CD4-positive, alpha-beta T cell treated with Interleukin-15 for 1 hour (primary cell): ENCODE data around the gene PPARD.
"Not testable (repeated sequence)": the region's sequence is repeated elsewhere in the genome, so short reads cannot be mapped to it uniquely, and the experiment has no call there.

Experiments
- DNase-seq: peaks from one replicate; pipeline ENCODE4 v3.0.0-alpha.2; 2020

The PPARD gene

GRCh38 chr6:35388030-35388429, 45.7 kb downstream of the PPARD start:
- DNase-seq, result no peak

DNA sequence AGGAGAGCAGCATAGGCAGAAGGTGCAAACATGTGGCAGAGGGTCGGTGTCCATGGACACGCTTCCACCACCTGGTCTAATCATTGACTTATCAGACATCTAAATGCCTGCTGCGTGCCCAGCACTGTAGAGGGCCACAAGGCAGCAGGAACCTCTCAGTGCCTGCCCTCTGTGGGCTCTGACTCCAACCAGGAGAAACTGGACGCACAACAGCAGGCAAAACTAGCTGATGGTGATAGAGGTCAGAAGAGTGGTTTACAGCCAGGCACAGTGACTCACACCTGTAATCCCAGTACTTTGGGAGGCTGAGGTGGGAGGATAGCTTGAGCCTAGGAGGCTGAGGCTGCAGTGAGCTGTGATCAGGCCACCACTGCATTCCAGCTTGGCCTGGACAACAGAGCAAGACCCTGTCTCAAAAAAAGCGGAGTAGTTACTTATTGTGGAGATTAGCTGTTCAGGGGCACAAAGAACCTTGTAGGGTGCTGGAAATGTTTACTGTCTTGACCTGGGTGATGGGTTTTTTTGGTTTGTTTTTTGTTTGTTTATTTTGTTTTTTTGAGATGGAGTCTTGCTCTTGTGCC, 46.5 kb downstream of the PPARD start:
- DNase-seq, result no peak

GRCh38 chr6:35389386-35389785, 47.0 kb downstream of the PPARD start:
- DNase-seq, result not testable (repeated sequence)

- DNase-seq, result no peak
Observed at GRCh38 chr6:35391240-35391968, 49.0 kb downstream of the PPARD start.

DNA sequence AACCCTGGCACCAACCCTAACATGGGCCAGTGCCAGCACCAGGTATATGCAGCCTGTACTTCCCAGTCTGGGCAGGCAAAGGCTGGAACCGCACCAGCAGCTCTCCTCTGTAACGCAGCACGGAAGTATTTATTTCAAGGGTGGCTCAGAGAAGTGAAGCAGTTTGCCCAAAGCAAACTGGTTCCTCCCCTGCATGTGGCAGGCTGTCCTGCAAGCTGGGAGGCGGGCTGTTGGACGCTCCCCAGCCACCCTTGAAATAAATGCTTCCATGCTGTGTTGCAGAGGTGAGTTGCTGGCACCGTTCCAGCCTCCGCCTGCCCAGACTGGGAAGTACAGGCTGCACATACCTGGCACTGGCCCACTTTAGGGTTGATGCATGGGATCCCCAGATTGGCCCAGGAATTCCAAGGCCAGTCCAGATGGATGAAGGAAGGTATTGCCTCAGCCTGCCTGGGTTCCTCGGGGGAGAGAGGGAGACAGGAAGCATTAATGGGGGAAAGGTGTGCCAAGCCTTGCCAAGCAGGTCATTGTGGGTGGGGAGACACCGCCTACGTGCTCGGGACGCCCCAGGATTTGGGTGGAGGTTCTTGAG, 49.8 kb downstream of the PPARD start:
- no peak for DNase-seq

DNA sequence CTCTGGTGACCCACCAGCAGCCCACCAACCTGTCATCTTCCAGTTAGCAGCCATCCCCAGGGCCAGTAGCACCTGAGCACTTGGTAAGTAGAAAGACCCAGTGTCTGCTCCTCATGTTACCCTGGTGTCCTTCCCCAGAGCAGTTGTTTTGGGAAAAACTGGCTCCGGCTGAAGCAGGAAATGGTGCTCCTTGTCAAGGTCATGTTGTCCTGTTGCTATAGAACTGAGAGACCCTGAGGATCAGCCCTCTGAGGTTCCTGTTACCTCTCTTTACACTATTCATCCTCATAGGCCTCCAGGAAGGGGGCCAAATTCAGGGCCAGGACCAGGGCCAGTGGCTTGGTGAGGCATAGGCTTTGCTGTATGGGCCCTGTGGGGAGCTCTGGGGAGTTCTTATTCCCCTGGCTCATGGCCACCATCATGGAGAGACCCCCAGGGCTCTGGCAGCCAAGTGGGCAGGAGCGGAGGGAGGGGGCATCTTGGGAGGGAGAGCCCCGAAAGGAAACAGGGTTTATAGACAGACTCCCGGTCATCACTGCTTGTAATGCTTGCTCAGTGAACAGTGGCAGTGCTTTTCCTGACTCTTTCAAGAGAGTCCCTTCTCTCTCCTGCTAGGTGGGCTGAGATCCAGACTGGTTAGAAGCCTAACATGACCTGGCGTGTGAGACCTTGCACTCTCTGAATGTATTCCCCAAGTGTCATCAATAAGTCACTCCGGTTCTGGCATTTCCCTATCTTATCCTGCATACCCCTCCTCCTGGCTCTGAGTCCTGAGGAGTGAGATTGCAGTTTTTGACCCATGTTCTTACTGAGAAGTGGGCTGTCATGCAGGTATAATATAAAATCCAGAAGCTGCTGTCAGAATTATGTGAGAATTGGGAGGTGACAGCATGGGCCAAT, 50.7 kb downstream of the PPARD start:
- DNase-seq, result no peak

DNA sequence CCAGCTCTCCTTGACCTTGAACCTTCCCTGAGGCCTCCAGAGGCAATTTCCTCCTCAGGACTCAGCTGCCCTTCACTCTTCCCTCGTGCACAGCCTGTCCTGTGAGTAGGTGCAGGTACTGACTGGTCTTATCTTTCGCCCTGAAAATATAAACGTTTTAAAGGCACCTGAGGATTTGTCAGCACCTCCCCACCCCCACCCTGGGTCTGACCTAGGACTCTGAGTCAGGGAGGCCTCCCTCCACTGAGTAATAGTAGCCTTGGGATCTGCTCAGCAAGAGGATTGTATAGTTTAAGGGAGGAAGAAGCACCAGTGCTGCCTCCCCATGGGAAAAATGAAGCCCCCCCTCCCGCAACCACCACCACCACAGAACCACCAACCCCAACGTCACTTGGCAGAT, 54.6 kb downstream of the PPARD start:
- DNase-seq, result no peak

DNA sequence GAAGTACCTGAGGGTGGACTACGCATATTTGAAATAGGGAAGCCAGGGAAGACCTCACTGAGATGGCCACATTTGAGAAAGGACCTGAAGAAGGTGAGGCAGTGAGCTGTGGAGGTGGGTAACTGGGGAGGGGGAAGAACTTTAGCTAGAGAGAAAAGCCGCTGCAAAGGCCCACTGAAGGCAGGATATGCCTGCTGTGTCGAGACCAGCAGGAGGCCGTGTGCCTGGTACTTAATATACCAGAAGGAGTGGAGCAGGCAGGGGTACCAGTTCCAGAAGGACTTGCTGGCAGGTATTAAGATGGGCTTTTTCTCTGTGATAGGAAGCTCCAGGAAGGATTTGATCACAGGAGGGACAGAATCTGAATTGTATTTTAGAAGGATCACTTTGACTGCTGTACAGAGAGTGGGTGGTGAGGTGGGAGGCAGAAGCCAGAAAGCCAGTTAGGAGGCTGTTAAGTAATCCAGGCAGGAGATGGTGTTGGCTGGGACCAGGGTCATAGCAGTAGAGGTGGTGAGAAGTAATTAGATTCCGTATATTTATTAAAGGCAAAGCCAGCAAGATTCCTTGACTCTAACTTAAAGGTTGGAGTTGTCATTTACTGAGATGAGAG, 55.6 kb downstream of the PPARD start:
- no peak for DNase-seq

DNA sequence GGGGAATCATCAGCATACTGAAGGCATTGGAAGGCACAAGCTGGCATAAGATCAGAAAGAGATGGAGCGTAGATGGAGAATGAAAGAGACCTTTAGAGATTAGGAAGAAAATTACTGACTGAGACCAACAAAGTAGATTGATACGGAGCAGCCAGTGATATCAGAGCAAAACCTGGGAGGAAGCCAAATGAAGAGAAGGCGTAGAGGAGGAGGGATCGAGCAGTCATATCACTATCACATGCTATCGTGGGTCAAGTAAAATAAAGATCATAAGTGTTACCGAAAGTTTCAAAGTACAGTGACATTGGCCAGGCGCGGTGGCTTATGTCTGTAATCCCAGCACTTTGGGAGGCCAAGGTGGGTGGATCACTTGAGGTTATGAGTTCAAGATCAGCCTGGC, 56.2 kb downstream of the PPARD start:
- DNase-seq, result no peak

DNA sequence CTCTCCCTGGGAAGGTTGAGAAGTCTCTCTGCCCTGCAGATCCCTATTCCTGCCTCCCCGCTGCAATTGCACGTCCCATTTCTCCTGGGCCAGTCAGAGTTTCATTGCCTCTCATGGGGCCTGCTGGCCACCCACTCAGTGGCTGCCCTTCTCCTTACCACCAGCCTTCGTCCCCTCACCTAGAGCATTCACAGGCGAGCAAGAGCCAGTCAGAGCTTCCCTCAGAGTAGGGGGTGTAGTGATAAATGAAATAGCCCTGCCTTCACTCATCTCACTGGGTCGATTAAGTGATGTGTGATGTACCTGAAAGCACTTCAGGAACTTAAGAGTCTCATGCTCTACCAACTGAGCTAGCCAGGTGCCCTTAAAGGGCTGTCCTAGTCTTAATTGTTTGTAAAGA, 57.8 kb downstream of the PPARD start:
- DNase-seq, result no peak

DNA sequence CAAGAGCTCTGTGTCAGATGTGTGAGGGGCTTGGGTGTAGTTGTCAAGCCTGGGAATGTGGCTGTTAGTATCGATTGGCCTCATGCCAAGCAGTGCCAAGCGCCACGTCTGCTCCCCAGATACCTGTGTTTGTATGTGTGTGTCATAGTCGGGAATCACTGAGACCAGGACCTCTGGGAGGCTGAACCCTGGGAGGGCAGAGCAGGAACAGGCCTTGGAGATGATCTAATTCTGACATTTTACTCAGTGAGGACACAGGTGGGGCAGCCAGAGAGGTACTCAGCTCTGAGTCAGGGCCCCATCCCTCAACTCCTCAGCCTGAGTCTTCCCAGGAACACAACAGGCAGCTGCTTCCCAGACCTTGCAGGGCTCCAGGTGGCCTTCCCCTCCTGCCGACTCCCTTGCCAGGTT, 58.5 kb downstream of the PPARD start:
- DNase-seq, result no peak

- no peak for DNase-seq
Observed at GRCh38 chr6:35401514-35401913, 59.2 kb downstream of the PPARD start.

GRCh38 chr6:35402136-35402855, 59.9 kb downstream of the PPARD start:
- no peak for DNase-seq

DNA sequence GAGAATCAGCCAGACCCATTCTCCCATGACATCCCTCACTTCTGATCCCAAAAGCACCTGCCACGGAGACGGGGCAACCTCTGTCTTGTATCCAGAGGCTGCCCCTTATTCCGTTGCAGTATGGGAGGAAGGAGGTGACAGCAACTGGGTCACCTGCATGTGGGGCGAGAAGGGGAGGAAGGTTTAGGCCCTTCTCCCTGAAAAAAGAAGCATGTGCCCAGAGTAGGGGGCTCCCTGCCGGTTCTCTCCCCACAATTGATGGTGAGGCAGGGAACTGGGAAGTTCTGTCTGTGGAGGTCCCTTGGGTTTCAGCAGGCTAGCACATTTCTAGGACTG, 60.5 kb downstream of the PPARD start:
- DNase-seq, result no peak

- no peak for DNase-seq
Observed at GRCh38 chr6:35403544-35404442, 61.4 kb downstream of the PPARD start.

GRCh38 chr6:35406711-35407485, 64.5 kb downstream of the PPARD start:
- DNase-seq, result no peak

DNA sequence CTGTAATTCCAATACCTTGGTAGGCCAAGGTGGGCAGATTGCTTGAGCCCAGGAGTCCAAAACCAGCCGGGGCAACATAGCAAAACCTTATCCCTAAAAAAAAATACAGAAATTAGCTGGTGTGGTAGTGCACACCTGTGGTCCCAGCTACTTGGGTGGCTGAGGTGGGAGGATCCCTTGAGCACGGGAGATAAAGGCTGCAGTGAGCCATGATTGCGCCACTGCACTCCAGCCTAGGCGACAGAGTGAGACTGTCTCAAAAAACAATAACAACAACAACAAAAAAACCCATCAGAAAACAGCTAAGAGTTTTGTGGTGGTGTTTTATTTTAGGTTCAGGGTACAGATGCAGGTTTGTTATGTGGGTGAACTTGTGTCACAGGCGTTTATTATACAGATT, 66.9 kb downstream of the PPARD start:
- no peak for DNase-seq

- no peak for DNase-seq
Observed at GRCh38 chr6:35410131-35410530, 67.8 kb downstream of the PPARD start.

DNA sequence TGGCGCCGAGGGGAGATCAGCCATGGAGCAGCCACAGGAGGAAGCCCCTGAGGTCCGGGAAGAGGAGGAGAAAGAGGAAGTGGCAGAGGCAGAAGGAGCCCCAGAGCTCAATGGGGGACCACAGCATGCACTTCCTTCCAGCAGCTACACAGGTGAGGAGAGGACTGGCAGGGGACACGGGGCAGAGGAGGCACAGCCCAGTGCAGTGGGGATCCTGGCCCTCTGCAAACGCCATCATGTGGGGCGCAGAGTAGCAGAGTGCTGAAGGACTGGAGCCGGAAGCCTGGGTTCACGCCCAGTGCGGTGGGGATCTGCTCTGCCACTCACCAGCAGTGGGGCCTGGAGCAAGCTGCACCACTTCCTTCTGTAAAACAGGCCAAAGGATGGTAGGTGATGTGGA, 68.7 kb downstream of the PPARD start:
- DNase-seq, result peak; percentile 22

DNA sequence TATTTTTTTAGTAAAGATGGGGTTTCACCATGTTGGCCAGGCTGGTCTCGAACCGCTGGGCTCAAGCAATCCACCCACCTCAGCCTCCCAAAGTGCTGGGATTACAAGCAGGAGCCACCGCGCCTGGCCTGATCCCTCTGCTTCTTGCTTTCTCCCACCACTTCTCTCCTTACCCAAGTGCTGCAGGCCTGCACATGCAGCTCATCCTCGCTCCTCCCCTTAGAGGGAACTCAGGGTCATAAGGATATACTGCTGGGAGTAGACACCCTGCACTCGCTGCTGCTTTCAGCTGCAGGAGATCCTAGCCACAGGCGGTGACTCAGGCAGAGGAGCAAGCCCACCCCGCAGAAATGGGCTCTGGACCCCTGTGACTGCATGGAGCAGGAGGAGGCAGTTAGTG, 69.7 kb downstream of the PPARD start:
- no peak for DNase-seq

GRCh38 chr6:35413911-35414310, 71.6 kb downstream of the PPARD start:
- DNase-seq, result no peak
